ENCODE measurements around the gene ZAP70.
"Not testable (repeated sequence)": the region's sequence is repeated elsewhere in the genome, so short reads cannot be mapped to it uniquely, and the experiment has no call there.

ZAP70 gene

GRCh38 chr2:97698530-97698929 is 14.8 kb upstream of the ZAP70 start:
- no peak for DNase-seq (ENCODE audit: low read depth in 2 of 2)

- DNase-seq (ENCODE audit: low read depth in 2 of 2): peak in 1 of 2 donors; percentile 51
These were observed 13.5 kb upstream of the ZAP70 start for GRCh38 chr2:97699765-97700444.

- no peak for DNase-seq (ENCODE audit: low read depth in 2 of 2)
These were observed 12.2 kb upstream of the ZAP70 start for GRCh38 chr2:97701186-97701585.

- DNase-seq (ENCODE audit: low read depth in 2 of 2): no peak
These were observed 11.4 kb upstream of the ZAP70 start for GRCh38 chr2:97701851-97702465.

- DNase-seq (ENCODE audit: low read depth in 2 of 2): no peak
These were observed 10.5 kb upstream of the ZAP70 start for GRCh38 chr2:97702731-97703470.

- no peak for DNase-seq (ENCODE audit: low read depth in 2 of 2)
These were observed 9.6 kb upstream of the ZAP70 start for GRCh38 chr2:97703741-97704140.

- no peak for DNase-seq (ENCODE audit: low read depth in 2 of 2)
These were observed 8.4 kb upstream of the ZAP70 start for GRCh38 chr2:97704989-97705388.

GRCh38 chr2:97706112-97706511 is 7.3 kb upstream of the ZAP70 start:
- DNase-seq (ENCODE audit: low read depth in 2 of 2): no peak

- DNase-seq (ENCODE audit: low read depth in 2 of 2): no peak
These were observed 6.5 kb upstream of the ZAP70 start for GRCh38 chr2:97706708-97707345.

GRCh38 chr2:97707362-97708047 is 5.9 kb upstream of the ZAP70 start:
- DNase-seq (ENCODE audit: low read depth in 2 of 2): no peak

GRCh38 chr2:97708048-97708380 is 5.4 kb upstream of the ZAP70 start:
- DNase-seq (ENCODE audit: low read depth in 2 of 2): no peak

GRCh38 chr2:97708608-97709007 is 4.8 kb upstream of the ZAP70 start:
- DNase-seq (ENCODE audit: low read depth in 2 of 2): no peak

GRCh38 chr2:97711394-97711711 is 2.0 kb upstream of the ZAP70 start:
- no peak for DNase-seq (ENCODE audit: low read depth in 2 of 2)

GRCh38 chr2:97712175-97712574 is 1.2 kb upstream of the ZAP70 start:
- not testable (repeated sequence) for DNase-seq (ENCODE audit: low read depth in 2 of 2)

GRCh38 chr2:97712693-97713295 is 582 bp upstream of the ZAP70 start:
- DNase-seq (ENCODE audit: low read depth in 2 of 2): no peak

- no peak for DNase-seq (ENCODE audit: low read depth in 2 of 2)
These were observed 941 bp downstream of the ZAP70 start for GRCh38 chr2:97714084-97714949.

- no peak for DNase-seq (ENCODE audit: low read depth in 2 of 2)
These were observed 1.7 kb downstream of the ZAP70 start for GRCh38 chr2:97714950-97715652.

GRCh38 chr2:97715951-97716694 is 2.7 kb downstream of the ZAP70 start:
- DNase-seq (ENCODE audit: low read depth in 2 of 2): no peak
